ENCODE measurements around the gene IFITM1. TPM values are rescaled to one million over a fixed set of nuclear protein-coding genes. Genes with fewer than 3 reads are reported as not detected.

IFITM1 gene
- total and polyA plus RNA-seq, 9 of the 15 experiments (the other 6 are each of a cell fraction or from before 2014, with no cell fraction given) = 691 to 5,579 (median 974) TPM

- TF ChIP-seq, protein P1, sequence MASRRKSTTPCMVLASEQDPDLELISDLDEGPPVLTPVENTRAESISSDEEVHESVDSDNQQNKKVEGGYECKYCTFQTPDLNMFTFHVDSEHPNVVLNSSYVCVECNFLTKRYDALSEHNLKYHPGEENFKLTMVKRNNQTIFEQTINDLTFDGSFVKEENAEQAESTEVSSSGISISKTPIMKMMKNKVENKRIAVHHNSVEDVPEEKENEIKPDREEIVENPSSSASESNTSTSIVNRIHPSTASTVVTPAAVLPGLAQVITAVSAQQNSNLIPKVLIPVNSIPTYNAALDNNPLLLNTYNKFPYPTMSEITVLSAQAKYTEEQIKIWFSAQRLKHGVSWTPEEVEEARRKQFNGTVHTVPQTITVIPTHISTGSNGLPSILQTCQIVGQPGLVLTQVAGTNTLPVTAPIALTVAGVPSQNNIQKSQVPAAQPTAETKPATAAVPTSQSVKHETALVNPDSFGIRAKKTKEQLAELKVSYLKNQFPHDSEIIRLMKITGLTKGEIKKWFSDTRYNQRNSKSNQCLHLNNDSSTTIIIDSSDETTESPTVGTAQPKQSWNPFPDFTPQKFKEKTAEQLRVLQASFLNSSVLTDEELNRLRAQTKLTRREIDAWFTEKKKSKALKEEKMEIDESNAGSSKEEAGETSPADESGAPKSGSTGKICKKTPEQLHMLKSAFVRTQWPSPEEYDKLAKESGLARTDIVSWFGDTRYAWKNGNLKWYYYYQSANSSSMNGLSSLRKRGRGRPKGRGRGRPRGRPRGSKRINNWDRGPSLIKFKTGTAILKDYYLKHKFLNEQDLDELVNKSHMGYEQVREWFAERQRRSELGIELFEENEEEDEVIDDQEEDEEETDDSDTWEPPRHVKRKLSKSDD (conservative IDR thresholded peaks at IDR 0.05; ENCODE audit: low read length) = no peak
- TF ChIP-seq PKNOX1 (IDR thresholded peaks at IDR 0.05) = 0 out of 2 replicates have a peak, but pooled peaks have one; percentile 50
- TF ChIP-seq ZC3H8 (IDR thresholded peaks at IDR 0.05) = no peak
- TF ChIP-seq PYGO2 (tag; IDR thresholded peaks at IDR 0.05) = no peak
These were observed 15.3 kb upstream of the IFITM1 start (continued) for GRCh38 chr11:298406-299065.

All from K562 (cell line).